KMS-11 (cell line): ENCODE data around the gene GLIS1.

Experiments used
- H2AFZ ChIP-seq: fragments of 200-600 bp; sonication (generic); 2 replicates; pipeline ENCODE4 v1.6.1; 2016; ENCODE audit warnings: antibody characterized with exemption, mixed run types, low read depth
- H3K27ac ChIP-seq: fragments of 200-600 bp; sonication (generic); 2 replicates; pipeline ENCODE4 v1.6.1; 2016; ENCODE audit warnings: mild to moderate bottlenecking, mixed run types
- H3K27me3 ChIP-seq: fragments of 200-600 bp; sonication (generic); 2 replicates; pipeline ENCODE4 v1.6.1; 2017; ENCODE audit warnings: mild to moderate bottlenecking, low read depth, mixed run types, moderate library complexity; ENCODE audit not compliant: insufficient read depth
- H3K36me3 ChIP-seq: fragments of 200-600 bp; sonication (generic); 2 replicates; pipeline ENCODE4 v1.6.1; 2017; ENCODE audit warnings: mild to moderate bottlenecking, mixed run types; ENCODE audit not compliant: insufficient read depth
- H3K4me1 ChIP-seq: fragments of 200-600 bp; sonication (generic); 2 replicates; pipeline ENCODE4 v1.6.1; 2016; ENCODE audit warnings: mild to moderate bottlenecking, low read depth, mixed run types; ENCODE audit not compliant: poor library complexity, severe bottlenecking
- H3K4me2 ChIP-seq: fragments of 200-600 bp; sonication (generic); 2 replicates; pipeline ENCODE4 v1.7.0; 2016; ENCODE audit warnings: mild to moderate bottlenecking, mixed run types
- H3K4me3 ChIP-seq: fragments of 200-600 bp; sonication (generic); IDR thresholded peaks from 2 replicates; pipeline ENCODE4 v1.6.1; 2017; ENCODE audit warnings: low read depth, low read length, mixed read lengths; ENCODE audit not compliant: insufficient read depth
- H3K79me2 ChIP-seq: fragments of 200-600 bp; sonication (generic); 2 replicates; pipeline ENCODE4 v1.6.1; 2016; ENCODE audit warnings: low read depth, mixed run types; ENCODE audit not compliant: insufficient read depth
- H3K9ac ChIP-seq: fragments of 200-600 bp; sonication (generic); 2 replicates; pipeline ENCODE4 v1.6.1; 2016; ENCODE audit warnings: mild to moderate bottlenecking, mixed run types
- H4K20me1 ChIP-seq: fragments of 200-600 bp; sonication (generic); 2 replicates; pipeline ENCODE4 v1.6.1; 2016; ENCODE audit warnings: mild to moderate bottlenecking, mixed run types; ENCODE audit not compliant: insufficient read depth
- CTCF ChIP-seq: fragments of 200-600 bp; sonication (generic); conservative IDR thresholded peaks from 2 replicates; pipeline ENCODE4 v1.6.1; 2017; ENCODE audit warnings: low read depth, mild to moderate bottlenecking, antibody characterized with exemption, low read length, moderate library complexity, mixed read lengths

Gene GLIS1

GRCh38 chr1:53733975-53734649, 4.9 kb downstream of the GLIS1 start:
- H3K9ac ChIP-seq: peak overlapping the region; percentile 35; the same call in 1 of the 2 replicates
- no peak for TF ChIP-seq CTCF
- peak overlapping the region; percentile 52 for H3K4me3 ChIP-seq
- H3K79me2 ChIP-seq: peaks cover 10% of the 10 kb centered on the region; the same call in 1 of the 2 replicates
- H3K27ac ChIP-seq: peak overlapping the region; percentile 83
- H4K20me1 ChIP-seq: no peaks in the 10 kb centered on the region
- H3K4me2 ChIP-seq: peak overlapping the region; percentile 77
- peaks cover 58% of the 10 kb centered on the region for H3K4me1 ChIP-seq
- H2AFZ ChIP-seq: peak overlapping the region; percentile 63
- H3K36me3 ChIP-seq: no peaks in the 10 kb centered on the region
- H3K27me3 ChIP-seq: no peaks in the 10 kb centered on the region

GRCh38 chr1:53733447-53733931, 5.5 kb downstream of the GLIS1 start:
- Histone ChIP-seq H3K27ac (peak overlapping the region; percentile 83), H3K27me3 (no peaks in the 10 kb centered on the region), H3K9ac (peak overlapping the region; percentile 35; the same call in 1 of the 2 replicates), H3K4me2 (peak overlapping the region; percentile 77), H3K4me3 (no peak overlapping the region), H2AFZ (no peak overlapping the region), H3K79me2 (peaks cover 10% of the 10 kb centered on the region; the same call in 1 of the 2 replicates), H3K4me1 (peaks cover 58% of the 10 kb centered on the region), H3K36me3 (no peaks in the 10 kb centered on the region), H4K20me1 (no peaks in the 10 kb centered on the region)
- no peak for TF ChIP-seq CTCF

DNA sequence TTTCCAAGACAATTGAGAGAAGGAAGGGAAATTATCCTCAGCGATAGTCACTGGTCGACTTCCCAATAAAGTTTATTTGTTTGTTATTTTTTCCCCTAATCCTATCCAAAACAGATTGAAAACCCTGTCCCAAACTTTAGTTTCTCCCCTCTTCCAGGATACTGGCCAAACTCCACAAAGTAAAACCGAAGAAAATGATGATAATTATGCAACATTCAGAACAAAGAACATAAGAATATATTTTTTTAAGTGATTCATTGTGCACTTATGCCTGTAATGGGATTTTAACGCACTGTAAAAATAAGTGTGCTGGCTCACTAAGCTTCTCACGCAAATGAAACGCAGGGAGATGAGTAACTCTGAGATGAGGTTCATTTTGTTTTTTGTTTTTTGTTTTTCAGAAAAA, 6.0 kb downstream of the GLIS1 start:
- Histone ChIP-seq H3K79me2 (peaks cover 10% of the 10 kb centered on the region; the same call in 1 of the 2 replicates), H3K4me1 (peaks cover 58% of the 10 kb centered on the region), H3K9ac (no peak overlapping the region), H3K27me3 (no peaks in the 10 kb centered on the region), H4K20me1 (no peaks in the 10 kb centered on the region), H3K4me2 (peak overlapping the region; percentile 77; the same call in 1 of the 2 replicates), H3K27ac (peak overlapping the region; percentile 83; the same call in 1 of the 2 replicates), H3K4me3 (no peak overlapping the region), H3K36me3 (no peaks in the 10 kb centered on the region), H2AFZ (no peak overlapping the region)
- TF ChIP-seq CTCF: no peak

- Histone ChIP-seq H3K4me3 (no peak overlapping the region), H3K9ac (no peak overlapping the region), H3K4me2 (peak overlapping the region; percentile 77; the same call in 1 of the 2 replicates), H2AFZ (no peak overlapping the region), H3K27me3 (no peaks in the 10 kb centered on the region), H3K27ac (no peak overlapping the region; the same call in 1 of the 2 replicates), H4K20me1 (no peaks in the 10 kb centered on the region), H3K4me1 (peaks cover 57% of the 10 kb centered on the region), H3K79me2 (peaks cover 10% of the 10 kb centered on the region; the same call in 1 of the 2 replicates), H3K36me3 (no peaks in the 10 kb centered on the region)
- TF ChIP-seq CTCF: no peak
Observed at GRCh38 chr1:53732409-53732808, 6.6 kb downstream of the GLIS1 start.
